Gastroesophageal sphincter (tissue), 4 donors: ENCODE results near the gene SVOPL. TPM values are rescaled to one million over a fixed set of nuclear protein-coding genes. Genes with fewer than 3 reads are reported as not detected.

Source experiments
- ATAC-seq: fragments of 150-250 bp; one replicate; pipeline ENCODE4 v1.9.1; 2016; ENCODE audit warnings: mild to moderate bottlenecking, moderate library complexity
- H3K27ac ChIP-seq, 4 donors: fragments of 200-600 bp; sonication (generic) in 3 of 4; 1 replicate in 3 of 4; 2 replicates in 1 of 4; pipeline ENCODE4 v1.5.1; 2016 to 2019
- H3K27me3 ChIP-seq: fragments of 200-600 bp; sonication (generic); one replicate; pipeline ENCODE4 v1.5.1; 2019
- H3K36me3 ChIP-seq, 2 donors: fragments of 200-600 bp; sonication (generic); one replicate each; pipeline ENCODE4 v1.5.1; 2019; ENCODE audit warnings: control low read depth in 1 of 2
- H3K4me1 ChIP-seq, 3 donors: fragments of 200-600 bp; sonication (generic); 1 replicate in 2 of 3; 2 replicates in 1 of 3; pipeline ENCODE4 v1.5.1; 2016 to 2019; ENCODE audit warnings: control low read depth in 2 of 3
- H3K4me3 ChIP-seq, 2 donors: fragments of 200-600 bp; sonication (generic); one replicate each; pipeline ENCODE4 v1.5.1; 2019; ENCODE audit warnings: mild to moderate bottlenecking in 1 of 2, moderate library complexity in 1 of 2
- H3K9me3 ChIP-seq, 3 donors: fragments of 200-600 bp; sonication (generic); one replicate each; pipeline ENCODE4 v1.5.1; 2017 to 2019; ENCODE audit warnings: control low read depth in 2 of 3
- EP300 ChIP-seq: sonication (generic); formaldehyde crosslinking; IDR thresholded peaks from one replicate; pipeline ENCODE4 v1.6.1; 2017; ENCODE audit warnings: antibody characterized with exemption, mild to moderate bottlenecking
- POLR2A ChIP-seq, 2 donors: fragments of 450-650 bp; IDR thresholded peaks; one replicate each; pipeline ENCODE4 v1.6.1; 2017; ENCODE audit warnings: antibody characterized with exemption in 2 of 2, mild to moderate bottlenecking in 2 of 2, moderate library complexity in 1 of 2
- POLR2AphosphoS5 ChIP-seq: sonication (generic); formaldehyde crosslinking; IDR thresholded peaks from one replicate; pipeline ENCODE4 v1.6.1; 2017; ENCODE audit warnings: antibody characterized with exemption
- WGBS, 2 donors: methylation state at CpG; one replicate each; pipeline ENCODE4 v1.1.5; 2018; ENCODE audit warnings: low coverage in 1 of 2; 5-methylcytosine and 5-hydroxymethylcytosine counted together
- total RNA-seq, 4 donors: library from RNA; depleted of rRNA; stranded (reverse); fragments of >200 nt; gene quantifications; one replicate each; pipeline ENCODE4 v1.1.0, GENCODE V29; 2016
- TF ChIP-seq, protein P1 (sequence below), 4 experiments: fragments of 200-600 bp in 2 of 4; fragments of 450-650 bp in 2 of 4; sonication (generic) in 1 of 4; IDR thresholded peaks; one replicate each; pipeline ENCODE4 v1.5.1; 2017 to 2019; ENCODE audit warnings: antibody characterized with exemption in 4 of 4, mild to moderate bottlenecking in 2 of 4, moderate library complexity in 2 of 4

Gene SVOPL
- total RNA-seq, 4 donors from 2014 or later: 0.08 TPM; not detected in 3

DNA sequence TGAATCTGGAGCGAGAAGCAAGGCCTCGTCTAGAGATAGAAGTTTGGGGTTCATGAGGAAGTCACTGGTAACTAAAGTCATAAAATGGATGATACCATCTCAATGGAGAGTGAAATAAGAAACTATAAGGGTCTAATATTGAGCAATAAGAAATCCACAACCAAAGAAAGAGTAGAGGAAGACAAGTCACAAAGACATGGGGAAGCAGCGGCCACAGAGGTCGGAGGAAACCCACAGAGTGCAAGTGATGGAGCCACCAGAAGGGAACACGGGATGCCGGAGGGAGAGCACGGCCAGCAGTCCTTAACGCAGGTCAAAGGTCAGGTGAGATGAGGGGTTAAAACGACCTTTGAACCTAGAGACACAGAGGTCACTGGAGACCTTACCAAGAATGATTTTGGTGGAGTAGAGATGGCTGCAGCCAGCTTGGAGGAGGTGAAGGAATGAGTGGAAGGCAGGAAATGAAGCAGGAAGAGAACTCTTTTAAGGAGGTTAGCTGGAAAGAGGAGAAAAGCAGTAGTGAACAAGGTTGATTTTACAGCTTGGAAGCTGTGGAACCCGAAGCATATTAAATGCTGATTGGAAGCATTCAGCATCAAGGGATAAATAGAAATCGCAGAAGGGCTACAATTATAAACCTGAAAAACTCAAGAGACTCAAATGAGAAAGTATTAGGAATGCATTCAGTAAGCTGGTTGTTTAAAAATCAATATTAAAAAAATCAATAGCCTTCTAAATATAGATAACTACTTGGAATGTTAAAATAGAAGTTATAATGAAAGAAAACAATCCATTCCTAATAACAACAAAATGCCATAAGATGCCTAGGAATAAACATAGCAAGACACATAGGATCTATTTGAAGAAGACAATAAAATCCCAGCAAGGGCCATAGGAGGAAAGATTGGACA is 93.7 kb downstream of the SVOPL start:
- 82 to 85% methylated on average over 7 to 11 of the region's 11 CpGs for WGBS, 2 donors
- no peaks in the 10 kb centered on the region for H3K36me3 ChIP-seq
- H3K4me3 ChIP-seq: no peak overlapping the region
- H3K27me3 ChIP-seq: no peaks in the 10 kb centered on the region
- H3K9me3 ChIP-seq: no peaks in the 10 kb centered on the region
- no peak for ATAC-seq
- TF ChIP-seq, protein P1, sequence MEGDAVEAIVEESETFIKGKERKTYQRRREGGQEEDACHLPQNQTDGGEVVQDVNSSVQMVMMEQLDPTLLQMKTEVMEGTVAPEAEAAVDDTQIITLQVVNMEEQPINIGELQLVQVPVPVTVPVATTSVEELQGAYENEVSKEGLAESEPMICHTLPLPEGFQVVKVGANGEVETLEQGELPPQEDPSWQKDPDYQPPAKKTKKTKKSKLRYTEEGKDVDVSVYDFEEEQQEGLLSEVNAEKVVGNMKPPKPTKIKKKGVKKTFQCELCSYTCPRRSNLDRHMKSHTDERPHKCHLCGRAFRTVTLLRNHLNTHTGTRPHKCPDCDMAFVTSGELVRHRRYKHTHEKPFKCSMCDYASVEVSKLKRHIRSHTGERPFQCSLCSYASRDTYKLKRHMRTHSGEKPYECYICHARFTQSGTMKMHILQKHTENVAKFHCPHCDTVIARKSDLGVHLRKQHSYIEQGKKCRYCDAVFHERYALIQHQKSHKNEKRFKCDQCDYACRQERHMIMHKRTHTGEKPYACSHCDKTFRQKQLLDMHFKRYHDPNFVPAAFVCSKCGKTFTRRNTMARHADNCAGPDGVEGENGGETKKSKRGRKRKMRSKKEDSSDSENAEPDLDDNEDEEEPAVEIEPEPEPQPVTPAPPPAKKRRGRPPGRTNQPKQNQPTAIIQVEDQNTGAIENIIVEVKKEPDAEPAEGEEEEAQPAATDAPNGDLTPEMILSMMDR (IDR thresholded peaks at IDR 0.05): no peak
- TF ChIP-seq POLR2A (IDR thresholded peaks at IDR 0.05) (no peak), POLR2AphosphoS5 (no peak), EP300 (no peak)
- H3K27ac ChIP-seq: no peak overlapping the region
- H3K4me1 ChIP-seq: no peaks in the 10 kb centered on the region

DNA sequence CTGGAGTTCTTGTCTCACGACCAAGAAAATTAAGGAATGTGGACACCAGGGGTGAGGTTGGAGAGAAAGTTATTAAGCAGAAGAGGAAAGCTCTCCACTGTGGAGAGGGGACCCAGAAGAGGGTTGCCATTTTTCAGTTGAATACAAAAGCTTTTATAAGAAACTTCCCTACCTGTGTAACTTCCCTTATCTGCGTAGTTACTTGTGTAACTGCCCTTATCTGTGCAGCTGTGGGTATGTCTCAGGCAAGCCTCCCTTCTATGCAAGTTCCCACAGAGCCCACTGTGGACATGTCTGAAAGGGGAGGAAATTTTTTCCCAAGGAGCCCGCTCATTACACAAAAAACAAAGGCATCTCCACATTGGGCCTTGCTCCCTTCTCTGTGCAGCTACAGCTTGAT is 94.9 kb downstream of the SVOPL start:
- H3K4me3 ChIP-seq: no peak overlapping the region
- no peaks in the 10 kb centered on the region for H3K9me3 ChIP-seq
- no peak for ATAC-seq
- no peaks in the 10 kb centered on the region for H3K4me1 ChIP-seq
- no peaks in the 10 kb centered on the region for H3K27me3 ChIP-seq
- TF ChIP-seq, protein P1 (IDR thresholded peaks at IDR 0.05): no peak
- TF ChIP-seq POLR2A (IDR thresholded peaks at IDR 0.05): no peak
- TF ChIP-seq POLR2AphosphoS5: no peak
- H3K36me3 ChIP-seq: no peaks in the 10 kb centered on the region
- WGBS, 2 donors: 96 to 100% methylated on average over 2 to 3 of the region's 3 CpGs
- H3K27ac ChIP-seq: no peak overlapping the region

DNA sequence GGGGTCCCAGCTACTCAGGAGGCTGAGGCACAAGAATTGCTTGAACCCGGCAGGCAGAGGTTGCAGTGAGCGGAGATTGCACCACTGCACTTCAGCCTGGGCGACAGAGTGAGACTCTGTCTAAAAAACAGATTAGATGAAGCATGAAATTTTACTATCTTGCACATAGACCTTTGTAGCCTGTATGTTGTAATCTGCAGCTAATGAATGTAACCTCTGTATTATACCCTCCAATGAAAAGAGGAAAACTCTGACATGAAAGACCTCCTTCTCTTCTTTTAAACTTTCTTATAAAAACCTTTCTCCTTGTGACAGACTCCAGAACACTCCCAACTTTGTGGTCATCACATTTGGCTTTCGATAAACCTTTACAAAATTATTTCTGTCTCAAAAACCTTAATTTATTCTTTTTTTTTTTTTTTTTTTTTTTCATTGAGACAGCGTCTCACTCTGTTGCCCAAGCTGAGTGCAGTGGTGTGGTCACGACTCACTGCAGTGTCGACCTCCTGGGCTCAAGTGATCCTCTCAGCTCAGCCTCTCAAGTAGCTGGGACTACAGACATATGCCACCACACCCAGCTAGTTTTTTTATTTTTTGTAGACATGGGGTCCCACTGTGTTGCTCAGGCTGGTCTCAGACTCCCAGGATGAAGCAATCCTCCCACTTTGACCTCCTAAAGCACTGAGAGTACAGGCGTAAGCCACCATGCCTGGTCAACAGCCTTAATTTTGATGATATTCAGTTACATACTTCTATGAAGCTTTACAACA is 97.4 kb downstream of the SVOPL start:
- H3K36me3 ChIP-seq: no peaks in the 10 kb centered on the region
- no peaks in the 10 kb centered on the region for H3K4me1 ChIP-seq
- 80 to 88% methylated on average over 6 to 8 of the region's 8 CpGs for WGBS, 2 donors
- H3K27ac ChIP-seq: no peak overlapping the region
- H3K9me3 ChIP-seq: no peaks in the 10 kb centered on the region
- H3K4me3 ChIP-seq: no peak overlapping the region
- H3K27me3 ChIP-seq: peaks cover 5% of the 10 kb centered on the region
- TF ChIP-seq POLR2A (IDR thresholded peaks at IDR 0.05) (no peak), POLR2AphosphoS5 (no peak), EP300 (no peak)
- TF ChIP-seq, protein P1 (IDR thresholded peaks at IDR 0.05): no peak
- no peak for ATAC-seq

DNA sequence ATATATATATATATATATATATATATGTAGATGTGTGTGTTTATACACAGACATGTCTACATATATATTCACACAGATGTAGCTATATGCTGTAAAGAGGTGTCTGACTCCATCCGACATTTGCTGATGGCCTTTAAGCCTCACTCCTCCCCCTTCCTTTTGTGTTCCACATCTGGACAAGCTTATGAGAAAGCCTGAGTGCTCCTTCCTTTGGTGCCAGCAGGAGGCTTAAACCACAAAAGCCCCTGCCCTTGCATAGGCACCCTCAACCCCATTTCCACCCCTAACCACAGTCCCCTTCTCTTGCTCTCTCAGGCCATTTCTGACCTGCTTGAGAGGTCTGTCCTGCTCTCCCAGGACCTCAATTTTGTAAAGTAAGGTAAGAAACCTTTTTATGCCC is 98.7 kb downstream of the SVOPL start:
- no peak for ATAC-seq
- WGBS, 2 donors: 33 to 50% methylated on average over 1 of the region's 1 CpG

More for the DNA sequence above, 98.7 kb downstream of the SVOPL start:
- Histone ChIP-seq H3K9me3 (no peaks in the 10 kb centered on the region), H3K27ac (no peak overlapping the region), H3K36me3 (no peaks in the 10 kb centered on the region), H3K27me3 (peaks cover 5% of the 10 kb centered on the region), H3K4me1 (no peaks in the 10 kb centered on the region), H3K4me3 (no peak overlapping the region)
- TF ChIP-seq POLR2AphosphoS5 (no peak), POLR2A (IDR thresholded peaks at IDR 0.05) (no peak), EP300 (no peak)
- TF ChIP-seq, protein P1 (IDR thresholded peaks at IDR 0.05): no peak
